ENCODE results near the gene ZC3H12D.

DNA sequence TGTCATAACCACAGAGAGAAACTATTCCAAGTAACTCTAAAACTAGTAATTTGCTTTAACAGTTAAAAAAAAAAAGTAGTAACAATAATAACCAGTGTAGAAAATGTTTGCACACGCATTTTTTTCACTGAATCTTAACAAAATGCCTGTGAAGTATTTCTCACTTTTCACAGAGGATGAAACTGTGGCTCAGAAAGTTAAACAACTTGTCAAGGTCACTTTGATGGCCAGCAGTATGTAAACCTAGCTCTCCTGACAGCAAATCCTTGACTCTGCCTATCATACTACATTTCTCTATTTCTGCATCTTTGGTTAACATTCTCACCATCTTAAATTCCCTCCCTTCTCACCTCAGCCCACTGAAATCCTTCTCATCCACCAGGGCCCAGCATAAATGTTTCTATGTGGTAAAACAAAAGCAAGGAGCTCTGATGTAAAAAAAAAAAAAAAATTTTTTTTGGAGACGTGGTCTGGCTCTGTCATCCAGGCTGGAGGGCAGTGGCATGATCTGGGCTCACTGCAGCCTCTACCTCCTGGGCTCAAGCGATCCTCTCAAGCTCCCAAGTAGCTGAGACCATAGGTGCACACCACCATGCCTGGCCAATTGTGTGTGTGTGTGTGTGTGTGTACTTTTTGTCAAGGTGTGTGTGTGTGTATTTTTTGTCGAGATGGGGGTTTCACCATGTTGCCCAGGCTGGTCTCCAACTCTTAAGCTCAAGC lies 26.1 kb upstream of the ZC3H12D start:
- TF ChIP-seq CTCF (IDR thresholded peaks at IDR 0.05; ENCODE audit: borderline replicate concordance, extremely low read depth, low read length, poor library complexity, severe bottlenecking) (no peak), EZH2 (IDR thresholded peaks at IDR 0.05; ENCODE audit: borderline replicate concordance, low read depth, low read length, severe bottlenecking) (no peak)
